ENCODE results near the gene TMPRSS11E.
"Not testable (repeated sequence)": the region's sequence is repeated elsewhere in the genome, so short reads cannot be mapped to it uniquely, and the experiment has no call there.

Gene TMPRSS11E

GRCh38 chr4:68451246-68452211 is 4.3 kb downstream of the TMPRSS11E start:
- peak overlapping the region in 3 of 21 experiments; percentile 16 to 41 (median 36) for H3K27ac ChIP-seq
- H3K4me3 ChIP-seq, result no peak overlapping the region

- Histone ChIP-seq H3K27ac (no peak overlapping the region), H3K4me3 (no peak overlapping the region)
Measured at GRCh38 chr4:68460085-68460484, 12.8 kb downstream of the TMPRSS11E start.

- Histone ChIP-seq H3K27ac (no peak overlapping the region), H3K4me3 (no peak overlapping the region)
Measured at GRCh38 chr4:68461790-68462189, 14.5 kb downstream of the TMPRSS11E start.

- Histone ChIP-seq H3K4me3 (no peak overlapping the region), H3K27ac (no peak overlapping the region)
Measured at GRCh38 chr4:68462691-68463090, 15.4 kb downstream of the TMPRSS11E start.

GRCh38 chr4:68463796-68464195 is 16.5 kb downstream of the TMPRSS11E start:
- Histone ChIP-seq H3K27ac (peak overlapping the region in 1 of 21 experiments; percentile 17), H3K4me3 (no peak overlapping the region)

GRCh38 chr4:68465058-68465457 is 17.8 kb downstream of the TMPRSS11E start:
- H3K4me3 ChIP-seq, result no peak overlapping the region
- no peak overlapping the region for H3K27ac ChIP-seq

- Histone ChIP-seq H3K27ac (no peak overlapping the region), H3K4me3 (no peak overlapping the region)
Measured at GRCh38 chr4:68466185-68466584, 18.9 kb downstream of the TMPRSS11E start.

DNA sequence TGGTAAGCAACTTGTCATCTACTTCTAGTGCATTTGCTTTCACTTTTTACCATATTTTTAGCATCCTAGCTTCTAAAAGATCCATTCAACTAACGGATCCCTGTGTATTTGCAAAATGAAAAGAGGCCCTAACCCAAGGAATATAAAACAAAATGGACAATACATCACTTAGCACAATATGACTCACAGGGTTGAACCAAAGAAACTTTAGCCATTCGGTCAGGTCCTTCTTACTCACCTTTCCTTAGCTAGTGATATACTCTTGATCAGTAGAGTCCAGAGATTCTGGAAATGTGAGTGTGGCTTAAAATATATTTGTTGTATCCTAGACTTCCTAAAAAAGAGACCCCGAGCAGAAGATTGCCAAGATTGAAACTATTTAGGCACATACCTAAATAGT is 19.5 kb downstream of the TMPRSS11E start:
- H3K4me3 ChIP-seq, result no peak overlapping the region
- no peak overlapping the region for H3K27ac ChIP-seq

DNA sequence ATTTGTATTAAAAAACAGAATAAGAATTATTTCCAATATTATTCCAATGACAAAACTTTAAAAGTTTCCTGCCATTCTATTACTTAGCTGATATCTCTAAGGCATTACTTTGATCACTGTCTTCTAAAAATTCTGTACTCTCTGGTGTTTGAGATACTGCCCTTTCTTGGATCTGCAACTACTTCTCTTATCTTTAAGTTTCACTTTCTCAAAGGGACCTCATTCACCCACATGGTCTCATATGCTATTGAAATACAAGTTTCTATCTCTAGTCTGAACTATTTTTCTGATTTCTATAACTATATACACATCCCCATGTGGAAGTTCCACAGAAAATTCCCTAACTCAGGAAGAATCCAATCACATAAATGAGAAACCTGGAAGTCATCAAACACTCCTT is 22.2 kb downstream of the TMPRSS11E start:
- no peak overlapping the region for H3K27ac ChIP-seq

GRCh38 chr4:68476191-68476590 is 28.9 kb downstream of the TMPRSS11E start:
- Histone ChIP-seq H3K4me3 (no peak overlapping the region), H3K27ac (no peak overlapping the region)

More for the DNA sequence above, 22.2 kb downstream of the TMPRSS11E start:
- no peak overlapping the region for H3K4me3 ChIP-seq

DNA sequence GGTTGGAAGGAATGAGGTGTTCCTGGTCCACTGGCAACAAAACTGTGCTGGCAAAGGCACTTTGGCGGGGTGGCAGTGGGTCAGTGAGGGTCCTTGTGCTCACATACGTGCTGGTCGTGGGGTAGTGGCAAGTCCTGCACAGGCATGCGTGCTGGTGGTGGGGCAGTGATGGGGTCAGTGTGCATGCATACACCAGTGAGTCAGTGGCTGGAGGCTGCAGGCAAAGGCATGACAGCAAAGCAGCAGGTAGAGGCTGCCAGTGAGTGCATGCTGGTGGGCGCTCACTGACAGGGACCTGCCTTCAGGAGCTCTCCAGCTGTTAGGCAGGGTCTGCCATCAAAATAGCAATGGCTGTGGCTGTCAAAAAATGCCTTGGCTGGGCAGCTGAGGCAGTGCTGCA is 42.1 kb downstream of the TMPRSS11E start:
- Histone ChIP-seq H3K4me3 (no peak overlapping the region), H3K27ac (no peak overlapping the region)

- Histone ChIP-seq H3K27ac (no peak overlapping the region), H3K4me3 (no peak overlapping the region)
Measured at GRCh38 chr4:68490826-68491457, 43.7 kb downstream of the TMPRSS11E start.

- Histone ChIP-seq H3K27ac (no peak overlapping the region), H3K4me3 (no peak overlapping the region)
Measured at GRCh38 chr4:68494688-68495087, 47.4 kb downstream of the TMPRSS11E start.

- Histone ChIP-seq H3K27ac (no peak overlapping the region), H3K4me3 (no peak overlapping the region)
Measured at GRCh38 chr4:68498413-68499007, 51.2 kb downstream of the TMPRSS11E start.

DNA sequence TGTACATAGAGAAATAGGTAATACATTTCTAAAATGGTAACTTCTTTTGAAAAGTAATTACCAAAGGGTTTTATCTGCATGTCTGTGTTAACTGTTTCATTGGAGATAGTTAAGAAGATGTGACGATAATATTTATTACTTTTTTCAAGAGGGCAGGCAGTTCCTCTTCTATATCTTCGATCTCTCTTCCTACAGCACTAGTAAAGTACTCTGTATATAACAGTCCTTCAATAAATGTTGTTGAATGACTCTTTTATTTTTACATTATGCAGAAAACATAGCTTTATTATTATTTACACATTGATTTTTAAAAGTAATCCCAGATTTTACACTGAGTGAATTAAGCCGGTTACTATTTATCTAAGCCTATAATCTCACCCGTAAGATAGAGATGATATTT is 51.8 kb downstream of the TMPRSS11E start:
- Histone ChIP-seq H3K27ac (no peak overlapping the region), H3K4me3 (no peak overlapping the region)

GRCh38 chr4:68503462-68503861 is 56.2 kb downstream of the TMPRSS11E start:
- H3K27ac ChIP-seq, H3K4me3 ChIP-seq: not testable (repeated sequence)

- H3K27ac ChIP-seq, H3K4me3 ChIP-seq: not testable (repeated sequence)
Measured at GRCh38 chr4:68504836-68505235, 57.6 kb downstream of the TMPRSS11E start.

DNA sequence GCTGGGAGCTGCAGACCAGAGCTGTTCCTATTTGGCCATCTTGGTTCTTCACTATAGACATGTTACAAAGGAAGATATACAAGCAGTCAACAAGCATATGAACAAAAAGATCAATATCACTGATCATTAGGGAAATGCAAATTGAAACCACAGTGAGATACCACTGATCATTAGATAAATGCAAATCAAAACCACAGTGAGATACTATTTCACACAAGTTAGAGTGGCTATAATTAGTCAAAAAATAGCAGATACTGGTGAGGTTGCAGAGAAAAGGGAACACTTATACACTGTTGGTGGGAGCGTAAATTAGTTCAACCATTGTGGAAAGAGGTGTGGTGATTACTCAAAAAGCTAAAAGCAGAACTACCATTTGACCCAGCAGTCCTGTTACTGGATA is 58.2 kb downstream of the TMPRSS11E start:
- H3K27ac ChIP-seq, H3K4me3 ChIP-seq: not testable (repeated sequence)

DNA sequence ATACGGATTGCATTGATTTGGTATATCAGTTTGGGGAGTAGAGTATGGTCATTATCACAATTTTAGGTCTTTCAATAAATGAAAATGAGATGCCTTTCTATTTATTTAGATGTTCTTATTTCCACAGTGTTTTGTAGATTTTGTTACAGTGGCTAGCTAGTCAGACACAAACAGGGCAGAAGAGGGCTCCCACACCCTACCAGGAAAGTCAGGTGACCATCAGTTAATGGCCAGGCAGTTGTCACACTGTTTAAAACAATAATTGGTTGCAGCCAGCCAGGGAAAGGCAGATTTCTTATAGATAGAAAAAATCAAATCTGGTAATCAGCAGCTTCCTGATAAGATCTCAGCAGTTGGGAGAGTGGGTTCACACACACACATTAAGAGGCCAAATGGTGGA is 71.6 kb downstream of the TMPRSS11E start:
- Histone ChIP-seq H3K4me3 (no peak overlapping the region), H3K27ac (no peak overlapping the region)

- Histone ChIP-seq H3K27ac (no peak overlapping the region), H3K4me3 (no peak overlapping the region)
Measured at GRCh38 chr4:68520985-68521384, 73.7 kb downstream of the TMPRSS11E start.

- H3K27ac ChIP-seq, H3K4me3 ChIP-seq: not testable (repeated sequence)
Measured at GRCh38 chr4:68522232-68522631, 75.0 kb downstream of the TMPRSS11E start.

Measured in skin epidermis (tissue), 12 donors.